ENCODE data around the gene VPS16. TPM values are rescaled to one million over a fixed set of nuclear protein-coding genes. Genes with fewer than 3 reads are reported as not detected.
A peak's percentile ranks its signal among the peaks of the same experiment; 100 is the strongest.

VPS16 gene
- total RNA-seq, 3 donors from 2014 or later (not counting 1 experiment from before 2014, with no cell fraction given) = 108 to 118 (median 109) TPM

- H3K27ac ChIP-seq (ENCODE audit: low read length) = no peak overlapping the region
- H3K9me3 Mint-ChIP-seq = no peaks in the 10 kb centered on the region
- no peak overlapping the region for H3K4me3 ChIP-seq (ENCODE audit: low read length)
- no peaks in the 10 kb centered on the region for H3K9me3 ChIP-seq (ENCODE audit: control insufficient read depth, insufficient read depth, low read length)
- peak overlapping the region in 1 of 2 donors; percentile 80 for H3K27ac Mint-ChIP-seq
- no peaks in the 10 kb centered on the region for H3K36me3 Mint-ChIP-seq
- H3K4me1 Mint-ChIP-seq = peaks cover 63% of the 10 kb centered on the region in 2 donors
- DNase-seq (peak in 1 of 2 donors; percentile 10), ATAC-seq (peak; percentile 66 to 85 (median 80))
- TF ChIP-seq, protein P1, sequence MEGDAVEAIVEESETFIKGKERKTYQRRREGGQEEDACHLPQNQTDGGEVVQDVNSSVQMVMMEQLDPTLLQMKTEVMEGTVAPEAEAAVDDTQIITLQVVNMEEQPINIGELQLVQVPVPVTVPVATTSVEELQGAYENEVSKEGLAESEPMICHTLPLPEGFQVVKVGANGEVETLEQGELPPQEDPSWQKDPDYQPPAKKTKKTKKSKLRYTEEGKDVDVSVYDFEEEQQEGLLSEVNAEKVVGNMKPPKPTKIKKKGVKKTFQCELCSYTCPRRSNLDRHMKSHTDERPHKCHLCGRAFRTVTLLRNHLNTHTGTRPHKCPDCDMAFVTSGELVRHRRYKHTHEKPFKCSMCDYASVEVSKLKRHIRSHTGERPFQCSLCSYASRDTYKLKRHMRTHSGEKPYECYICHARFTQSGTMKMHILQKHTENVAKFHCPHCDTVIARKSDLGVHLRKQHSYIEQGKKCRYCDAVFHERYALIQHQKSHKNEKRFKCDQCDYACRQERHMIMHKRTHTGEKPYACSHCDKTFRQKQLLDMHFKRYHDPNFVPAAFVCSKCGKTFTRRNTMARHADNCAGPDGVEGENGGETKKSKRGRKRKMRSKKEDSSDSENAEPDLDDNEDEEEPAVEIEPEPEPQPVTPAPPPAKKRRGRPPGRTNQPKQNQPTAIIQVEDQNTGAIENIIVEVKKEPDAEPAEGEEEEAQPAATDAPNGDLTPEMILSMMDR (IDR thresholded peaks at IDR 0.05) = no peak
- H3K4me1 ChIP-seq (ENCODE audit: control insufficient read depth, insufficient read depth, low read length) = peaks cover 17% of the 10 kb centered on the region
- no peak overlapping the region for H3K4me3 Mint-ChIP-seq
- intact Hi-C loops (cut with micrococcal nuclease) = no loop called here
- WGBS (ENCODE audit: insufficient coverage) = 52% methylated on average over 2 of the region's 3 CpGs
- H3K27me3 ChIP-seq (ENCODE audit: control insufficient read depth, insufficient read depth, low read length) = no peaks in the 10 kb centered on the region
- no peaks in the 10 kb centered on the region for H3K36me3 ChIP-seq (ENCODE audit: control insufficient read depth, insufficient read depth, low read length)
- no peaks in the 10 kb centered on the region for H3K27me3 Mint-ChIP-seq (ENCODE audit: low read depth in 2 of 2)
Observed at GRCh38 chr20:2899243-2899642, 58.7 kb downstream of the VPS16 start.

DNA sequence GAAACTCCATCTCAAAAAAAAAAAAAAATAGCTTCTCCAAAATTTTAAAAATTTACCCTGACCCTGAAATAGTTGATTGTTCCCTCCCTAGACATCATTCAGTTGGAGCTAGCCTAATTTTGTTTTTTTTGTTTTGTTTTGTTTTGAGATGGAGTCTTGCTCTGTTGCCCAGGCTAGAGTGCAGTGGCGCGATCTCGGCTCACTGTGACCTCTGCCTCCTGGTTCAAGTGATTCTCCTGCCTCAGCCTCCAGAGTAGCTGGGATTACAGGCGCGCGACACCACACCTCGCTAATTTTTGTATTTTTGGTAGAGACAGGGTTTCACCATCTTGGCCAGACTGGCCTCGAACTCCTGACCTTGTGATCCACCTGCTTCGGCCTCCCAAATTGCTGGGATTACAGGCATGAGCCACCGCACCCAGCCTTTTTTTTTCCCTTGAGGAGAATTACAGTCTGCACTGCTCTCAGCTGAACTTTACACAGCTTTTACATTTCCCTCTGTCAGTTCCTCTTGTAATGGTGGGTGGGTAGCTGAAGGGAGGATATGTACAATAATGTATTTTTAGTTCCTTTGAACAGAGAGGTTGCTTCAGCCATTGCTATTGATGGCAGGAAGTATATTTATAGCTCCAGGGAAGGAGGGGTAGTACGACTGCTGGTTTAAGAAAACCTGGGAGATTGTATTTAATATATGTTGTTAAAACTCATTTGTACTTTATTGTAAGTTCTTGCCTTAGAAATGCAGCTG lies 60.5 kb downstream of the VPS16 start:
- H3K27me3 ChIP-seq (ENCODE audit: control insufficient read depth, insufficient read depth, low read length) = no peaks in the 10 kb centered on the region
- no peaks in the 10 kb centered on the region for H3K27me3 Mint-ChIP-seq (ENCODE audit: low read depth in 2 of 2)
- H3K36me3 ChIP-seq (ENCODE audit: control insufficient read depth, insufficient read depth, low read length) = no peaks in the 10 kb centered on the region
- DNase-seq (peak in 1 of 2 donors; percentile 14), ATAC-seq (peak in 1 of 3 donors; percentile 35)
- H3K4me1 Mint-ChIP-seq = peaks cover 61 to 69% of the 10 kb centered on the region in 2 donors
- intact Hi-C loops (cut with micrococcal nuclease) = no loop called here
- H3K36me3 Mint-ChIP-seq = no peaks in the 10 kb centered on the region
- H3K27ac ChIP-seq (ENCODE audit: low read length) = no peak overlapping the region
- H3K9me3 Mint-ChIP-seq = no peaks in the 10 kb centered on the region
- peaks cover 17% of the 10 kb centered on the region for H3K4me1 ChIP-seq (ENCODE audit: control insufficient read depth, insufficient read depth, low read length)
- peak overlapping the region; percentile 9 for H3K4me3 Mint-ChIP-seq
- H3K4me3 ChIP-seq (ENCODE audit: low read length) = no peak overlapping the region
- TF ChIP-seq, protein P1 (IDR thresholded peaks at IDR 0.05) = no peak
- WGBS (ENCODE audit: insufficient coverage) = 71% methylated on average over 11 of the region's 11 CpGs
- no peaks in the 10 kb centered on the region for H3K9me3 ChIP-seq (ENCODE audit: control insufficient read depth, insufficient read depth, low read length)
- H3K27ac Mint-ChIP-seq = peak overlapping the region; percentile 58 to 80

DNA sequence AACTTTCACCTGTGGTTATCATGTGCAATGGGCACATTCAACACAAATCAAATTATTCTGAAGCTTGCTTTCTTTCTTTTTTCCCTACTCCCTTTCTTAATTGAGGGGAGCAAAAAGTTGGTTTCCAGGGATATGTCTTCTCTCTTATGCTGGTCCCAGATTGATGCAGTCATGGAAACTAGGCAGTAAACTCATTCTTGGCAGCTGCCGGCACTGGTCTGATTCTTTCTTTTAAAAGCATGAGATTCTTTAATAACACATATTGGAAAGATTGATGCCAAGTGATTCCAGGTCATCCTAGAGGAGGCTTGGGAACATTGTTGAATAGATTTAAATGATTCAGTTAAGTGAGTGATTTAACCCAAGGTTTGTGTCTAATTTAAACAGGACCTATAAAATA lies 61.7 kb downstream of the VPS16 start:
- WGBS (ENCODE audit: insufficient coverage) = 0% methylated on average over 1 of the region's 1 CpG
- no peak for DNase-seq
- Histone ChIP-seq H3K36me3 (ENCODE audit: control insufficient read depth, insufficient read depth, low read length) (no peaks in the 10 kb centered on the region), H3K9me3 (ENCODE audit: control insufficient read depth, insufficient read depth, low read length) (no peaks in the 10 kb centered on the region), H3K27me3 (ENCODE audit: control insufficient read depth, insufficient read depth, low read length) (no peaks in the 10 kb centered on the region), H3K4me3 (ENCODE audit: low read length) (no peak overlapping the region), H3K27ac (ENCODE audit: low read length) (no peak overlapping the region), H3K4me1 (ENCODE audit: control insufficient read depth, insufficient read depth, low read length) (peaks cover 17% of the 10 kb centered on the region)
- Mint-ChIP-seq H3K9me3 (no peaks in the 10 kb centered on the region), H3K36me3 (no peaks in the 10 kb centered on the region), H3K27ac (peak overlapping the region; percentile 58 to 80), H3K27me3 (ENCODE audit: low read depth in 2 of 2) (no peaks in the 10 kb centered on the region), H3K4me1 (peaks cover 50 to 60% of the 10 kb centered on the region in 2 donors), H3K4me3 (no peak overlapping the region)
- ATAC-seq = no peak
- TF ChIP-seq, protein P1 (IDR thresholded peaks at IDR 0.05) = no peak
- intact Hi-C loops (cut with micrococcal nuclease) = no loop called here
